Stimulated activated CD4-positive, alpha-beta T cell treated with anti-CD3 and anti-CD28 coated beads, Interleukin-15, amount 100 ng/mL, for 1 hour (primary cell): ENCODE measurements around the gene ASB18.

Experiments used
- DNase-seq, 2 donors: peaks; one replicate each; pipeline ENCODE4 v3.0.0-alpha.2; 2020; ENCODE audit warnings: low read depth in 1 of 2, low spot score in 1 of 2

Gene ASB18

GRCh38 chr2:236209535-236209934, 54.7 kb downstream of the ASB18 start:
- DNase-seq: no peak

GRCh38 chr2:236208019-236208926, 55.9 kb downstream of the ASB18 start:
- DNase-seq: no peak

GRCh38 chr2:236207472-236207871, 56.7 kb downstream of the ASB18 start:
- DNase-seq: no peak

- DNase-seq: no peak
Measured at GRCh38 chr2:236205867-236206645, 58.1 kb downstream of the ASB18 start.

GRCh38 chr2:236204953-236205352, 59.3 kb downstream of the ASB18 start:
- DNase-seq: no peak

- no peak for DNase-seq
Measured at GRCh38 chr2:236200378-236200777, 63.8 kb downstream of the ASB18 start.

- DNase-seq: no peak
Measured at GRCh38 chr2:236196366-236196765, 67.8 kb downstream of the ASB18 start.

- DNase-seq: no peak
Measured at GRCh38 chr2:236195726-236196125, 68.5 kb downstream of the ASB18 start.

- no peak for DNase-seq
Measured at GRCh38 chr2:236194786-236195185, 69.4 kb downstream of the ASB18 start.

- DNase-seq: no peak
Measured at GRCh38 chr2:236193026-236193425, 71.2 kb downstream of the ASB18 start.

GRCh38 chr2:236190674-236191073, 73.5 kb downstream of the ASB18 start:
- no peak for DNase-seq

- DNase-seq: no peak
Measured at GRCh38 chr2:236184701-236185100, 79.5 kb downstream of the ASB18 start.

- no peak for DNase-seq
Measured at GRCh38 chr2:236180831-236181453, 83.3 kb downstream of the ASB18 start.

GRCh38 chr2:236180076-236180816, 84.0 kb downstream of the ASB18 start:
- no peak for DNase-seq

- no peak for DNase-seq
Measured at GRCh38 chr2:236179236-236180075, 84.8 kb downstream of the ASB18 start.

- no peak for DNase-seq
Measured at GRCh38 chr2:236178890-236179235, 85.3 kb downstream of the ASB18 start.

GRCh38 chr2:236177967-236178889, 86.0 kb downstream of the ASB18 start:
- peak in 1 of 2 donors; percentile 14 for DNase-seq

- DNase-seq: no peak
Measured at GRCh38 chr2:236177604-236177966, 86.6 kb downstream of the ASB18 start.

GRCh38 chr2:236176951-236177350, 87.3 kb downstream of the ASB18 start:
- DNase-seq: no peak
